B cell (primary cell): ENCODE measurements around the gene SPG7.

Experiments used
- EZH2 ChIP-seq: IDR thresholded peaks from 2 replicates; pipeline ENCODE4 v1.6.1; 2012; ENCODE audit warnings: borderline replicate concordance, low read depth, mild to moderate bottlenecking, moderate library complexity, low read length; ENCODE audit not compliant: insufficient read depth, poor library complexity, severe bottlenecking
- TF ChIP-seq, protein P1 (sequence below): fragments of 200-600 bp; IDR thresholded peaks from one replicate; pipeline ENCODE4 v1.8.0; 2022; ENCODE audit warnings: antibody characterized with exemption, mild to moderate bottlenecking

DNA sequence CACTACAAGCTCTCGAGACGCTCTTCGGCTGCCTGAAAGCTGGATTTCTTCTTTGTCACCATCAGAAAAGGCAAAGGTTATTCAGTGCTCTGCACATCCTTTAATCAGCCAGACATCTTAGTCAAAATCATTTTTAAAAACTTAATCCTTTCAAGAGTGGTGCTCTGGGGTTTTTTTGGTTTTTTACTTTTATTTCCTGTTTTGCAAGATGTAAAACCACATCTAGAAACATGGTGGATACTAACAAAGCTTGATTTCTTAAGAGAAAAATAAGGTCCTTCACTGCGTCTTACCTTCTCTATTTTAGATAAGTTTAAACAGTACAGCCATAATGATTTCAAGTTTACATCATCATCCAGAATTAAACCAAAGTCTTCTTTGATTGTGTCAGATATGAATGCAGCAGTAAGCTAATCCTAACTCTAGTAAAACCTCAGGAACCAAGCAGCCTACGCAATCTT lies 24.1 kb upstream of the SPG7 start:
- TF ChIP-seq, protein P1, sequence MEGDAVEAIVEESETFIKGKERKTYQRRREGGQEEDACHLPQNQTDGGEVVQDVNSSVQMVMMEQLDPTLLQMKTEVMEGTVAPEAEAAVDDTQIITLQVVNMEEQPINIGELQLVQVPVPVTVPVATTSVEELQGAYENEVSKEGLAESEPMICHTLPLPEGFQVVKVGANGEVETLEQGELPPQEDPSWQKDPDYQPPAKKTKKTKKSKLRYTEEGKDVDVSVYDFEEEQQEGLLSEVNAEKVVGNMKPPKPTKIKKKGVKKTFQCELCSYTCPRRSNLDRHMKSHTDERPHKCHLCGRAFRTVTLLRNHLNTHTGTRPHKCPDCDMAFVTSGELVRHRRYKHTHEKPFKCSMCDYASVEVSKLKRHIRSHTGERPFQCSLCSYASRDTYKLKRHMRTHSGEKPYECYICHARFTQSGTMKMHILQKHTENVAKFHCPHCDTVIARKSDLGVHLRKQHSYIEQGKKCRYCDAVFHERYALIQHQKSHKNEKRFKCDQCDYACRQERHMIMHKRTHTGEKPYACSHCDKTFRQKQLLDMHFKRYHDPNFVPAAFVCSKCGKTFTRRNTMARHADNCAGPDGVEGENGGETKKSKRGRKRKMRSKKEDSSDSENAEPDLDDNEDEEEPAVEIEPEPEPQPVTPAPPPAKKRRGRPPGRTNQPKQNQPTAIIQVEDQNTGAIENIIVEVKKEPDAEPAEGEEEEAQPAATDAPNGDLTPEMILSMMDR: no peak
- TF ChIP-seq EZH2: no peak
